PFSK-1 (cell line): ENCODE results near the gene LDHAL6A.

Experiments used
- FOXP2 ChIP-seq: optimal IDR thresholded peaks from 2 replicates; pipeline ENCODE3; 2011; ENCODE audit warnings: borderline replicate concordance, control low read depth, inconsistent platforms; ENCODE audit not compliant: insufficient read depth; ENCODE audit errors: extremely low read length, extremely low read depth
- POLR2AphosphoS5 ChIP-seq: IDR thresholded peaks from 2 replicates; pipeline ENCODE4 v1.6.1; 2012; ENCODE audit warnings: low read depth, mild to moderate bottlenecking, control low read depth, low read length, moderate library complexity
- REST ChIP-seq, 2 experiments: IDR thresholded peaks; 2 replicates each; pipeline versions ENCODE4 v1.6.1 to v1.8.0; 2011 to 2012; ENCODE audit warnings: low read depth in 2 of 2, low read length in 2 of 2, control low read depth in 1 of 2, inconsistent platforms in 1 of 2, mild to moderate bottlenecking in 1 of 2, moderate library complexity in 1 of 2; ENCODE audit not compliant: insufficient read depth in 1 of 2
- SIN3A ChIP-seq: IDR thresholded peaks from 2 replicates; pipeline ENCODE4 v1.6.1; 2012; ENCODE audit warnings: mild to moderate bottlenecking, low read length, moderate library complexity, borderline replicate concordance; ENCODE audit not compliant: insufficient read depth
- TAF1 ChIP-seq: IDR thresholded peaks from 2 replicates; pipeline ENCODE4 v1.6.1; 2012; ENCODE audit warnings: low read length, control low read depth, borderline replicate concordance; ENCODE audit not compliant: insufficient read depth

Gene LDHAL6A

GRCh38 chr11:18526130-18526520 lies 70.5 kb downstream of the LDHAL6A start:
- TF ChIP-seq REST (IDR thresholded peaks at IDR 0.05; ENCODE audit: insufficient read depth in 1 of 2, low read depth in 2 of 2, low read length in 2 of 2), result no peak
- TF ChIP-seq SIN3A, result no peak
- TF ChIP-seq FOXP2, result no peak
- TF ChIP-seq TAF1, result no peak
- TF ChIP-seq POLR2AphosphoS5, result no peak

GRCh38 chr11:18526521-18527296 lies 71.1 kb downstream of the LDHAL6A start, which contains the start of gene TSG101:
TSS of gene TSG101 (minus strand) at chr11:18526942. CDS start at chr11:18526816, 126 bp downstream.
- peak; percentile 88 for TF ChIP-seq TAF1
- peak; percentile 5 to 69; a peak in 1 of 4 replicates for TF ChIP-seq REST (IDR thresholded peaks at IDR 0.05; ENCODE audit: insufficient read depth in 1 of 2, low read depth in 2 of 2, low read length in 2 of 2)
- peak; percentile 97 for TF ChIP-seq POLR2AphosphoS5
- peak; percentile 72; the same call in 1 of the 2 replicates for TF ChIP-seq SIN3A
- TF ChIP-seq FOXP2, result peak; percentile 98

- TF ChIP-seq FOXP2 (no peak), TAF1 (no peak), REST (IDR thresholded peaks at IDR 0.05; ENCODE audit: insufficient read depth in 1 of 2, low read depth in 2 of 2, low read length in 2 of 2) (no peak), SIN3A (no peak), POLR2AphosphoS5 (no peak)
Observed at GRCh38 chr11:18527512-18527911, 71.9 kb downstream of the LDHAL6A start.
